Endothelial cell of umbilical vein (primary cell): ENCODE results near the gene MACROH2A2. TPM values are rescaled to one million over a fixed set of nuclear protein-coding genes. Genes with fewer than 3 reads are reported as not detected.

Experiments
- BruUV-seq: library from RNA; stranded (reverse); fragments of 400-500 nt; replicated peaks from 2 replicates; lab custom pipeline; 2021; lab: Mats Ljungman, UMichigan
- CTCF ChIA-PET: fragments of 300-600, 350-600 bp; sonication (Branson Sonifier 250); formaldehyde crosslinking; loops from one replicate; lab custom pipeline; 2021; ENCODE audit warnings: antibody characterized with exemption, inconsistent platforms; lab: Charles Lee
- POLR2A ChIA-PET: fragments of 300-600, 350-600 bp; sonication (Branson Sonifier 250); formaldehyde crosslinking; loops from one replicate; lab custom pipeline; 2021; ENCODE audit warnings: antibody characterized with exemption, inconsistent platforms; lab: Charles Lee
- DNase-seq: peaks from one replicate; pipeline ENCODE4 v3.0.0-alpha.2; 2011; ENCODE audit warnings: low read depth, low spot score
- FAIRE-seq: peaks from 2 replicates; lab custom pipeline; 2011; peaks lifted over from hg19 to GRCh38; lab: Jason Lieb, UNC
- H2AFZ ChIP-seq: 2 replicates; pipeline ENCODE4 v1.6.0; 2012; ENCODE audit warnings: low read depth, low read length, control low read depth, inconsistent platforms
- H3K27ac ChIP-seq: 2 replicates; pipeline ENCODE4 v1.5.1; 2011; ENCODE audit warnings: low read depth, mild to moderate bottlenecking, control low read depth, low read length, moderate library complexity; ENCODE audit not compliant: insufficient read depth
- H3K27me3 ChIP-seq, 2 experiments: 2 replicates each; pipeline versions ENCODE4 v1.6.0 to v1.6.1; 2011; ENCODE audit warnings: low read length in 2 of 2, mixed read lengths in 1 of 2; ENCODE audit not compliant: control insufficient read depth in 2 of 2, insufficient read depth in 2 of 2
- H3K36me3 ChIP-seq, 2 experiments: 2 replicates in 1 of 2; 3 replicates in 1 of 2; pipeline ENCODE4 v1.5.1; 2011; ENCODE audit warnings: low read length in 2 of 2, mild to moderate bottlenecking in 1 of 2, moderate library complexity in 1 of 2; ENCODE audit not compliant: control insufficient read depth in 2 of 2, insufficient read depth in 2 of 2; ENCODE audit errors: extremely low read depth in 1 of 2
- H3K4me1 ChIP-seq: 3 replicates; pipeline ENCODE4 v1.5.1; 2011; ENCODE audit warnings: mild to moderate bottlenecking, low read length; ENCODE audit not compliant: control insufficient read depth, insufficient read depth; ENCODE audit errors: extremely low read depth
- H3K4me2 ChIP-seq: 2 replicates; pipeline ENCODE4 v1.6.1; 2011; ENCODE audit warnings: low read length, control low read depth, mixed read lengths; ENCODE audit not compliant: insufficient read depth
- H3K4me3 ChIP-seq, 3 experiments: fragments of 200-600 bp in 1 of 3; sonication (generic), shearing (Covaris generic) in 1 of 3; replicated peaks in 1 of 3; 2 replicates each; pipeline ENCODE4 v1.5.1; 2011 to 2016; ENCODE audit warnings: control low read depth in 3 of 3, low read length in 3 of 3, mild to moderate bottlenecking in 2 of 3, inconsistent platforms in 1 of 3, low read depth in 1 of 3, moderate library complexity in 1 of 3; ENCODE audit not compliant: insufficient read depth in 1 of 3
- H3K79me2 ChIP-seq: 2 replicates; pipeline ENCODE4 v1.6.0; 2012; ENCODE audit warnings: low read length, inconsistent platforms; ENCODE audit not compliant: control insufficient read depth, insufficient read depth
- H3K9ac ChIP-seq: replicated peaks from 2 replicates; pipeline ENCODE3; 2011; ENCODE audit warnings: low read length, control low read depth; ENCODE audit not compliant: insufficient read depth; ENCODE audit errors: extremely low read depth
- H3K9me1 ChIP-seq: replicated peaks from 3 replicates; pipeline ENCODE4 v1.6.0; 2011; ENCODE audit warnings: mild to moderate bottlenecking, low read length; ENCODE audit not compliant: control insufficient read depth, insufficient read depth; ENCODE audit errors: extremely low read depth
- H3K9me3 ChIP-seq: replicated peaks from 2 replicates; pipeline ENCODE4 v1.5.1; 2012; ENCODE audit warnings: low read length, inconsistent platforms; ENCODE audit not compliant: control insufficient read depth, insufficient read depth
- H4K20me1 ChIP-seq: replicated peaks from 2 replicates; pipeline ENCODE3; 2011; ENCODE audit warnings: mild to moderate bottlenecking, low read length; ENCODE audit not compliant: control insufficient read depth, insufficient read depth; ENCODE audit errors: extremely low read depth
- CTCF ChIP-seq, 2 donors: IDR thresholded peaks; 1 replicate in 1 of 2; 2 replicates in 1 of 2; pipeline ENCODE4 v1.5.1; 2011; ENCODE audit warnings: low read length in 2 of 2, mild to moderate bottlenecking in 2 of 2, moderate library complexity in 2 of 2, control low read depth in 1 of 2, inconsistent platforms in 1 of 2, low read depth in 1 of 2; ENCODE audit not compliant: insufficient read depth in 1 of 2; ENCODE audit errors: extremely low read depth in 1 of 2
- EZH2 ChIP-seq: IDR thresholded peaks from 2 replicates; pipeline ENCODE4 v1.6.1; 2012; ENCODE audit warnings: borderline replicate concordance, low read depth, mild to moderate bottlenecking, moderate library complexity, low read length, inconsistent platforms; ENCODE audit not compliant: severe bottlenecking
- FOS ChIP-seq: IDR thresholded peaks from 2 replicates; pipeline ENCODE4 v1.6.1; 2011; ENCODE audit warnings: mild to moderate bottlenecking, low read length, moderate library complexity, borderline replicate concordance; ENCODE audit not compliant: insufficient read depth
- GATA2 ChIP-seq: IDR thresholded peaks from 2 replicates; pipeline ENCODE4 v1.7.0; 2011; ENCODE audit warnings: low read depth, mild to moderate bottlenecking, moderate library complexity, mixed read lengths, low read length; ENCODE audit not compliant: insufficient read length, insufficient read depth
- JUN ChIP-seq: IDR thresholded peaks from 2 replicates; pipeline ENCODE4 v1.6.1; 2011; ENCODE audit warnings: borderline replicate concordance, low read depth; ENCODE audit not compliant: insufficient read length, insufficient read depth
- MAX ChIP-seq: IDR thresholded peaks from 2 replicates; pipeline ENCODE4 v1.6.1; 2011; ENCODE audit not compliant: insufficient read depth, insufficient read length
- MYC ChIP-seq: IDR thresholded peaks from one replicate; pipeline ENCODE4 v1.6.1; 2011; ENCODE audit warnings: mild to moderate bottlenecking, low read depth, low read length
- POLR2A ChIP-seq: IDR thresholded peaks from 2 replicates; pipeline ENCODE4 v1.6.1; 2012; ENCODE audit warnings: low read depth, mild to moderate bottlenecking, control low read depth, low read length
- POLR2AphosphoS5 ChIP-seq: IDR thresholded peaks from 2 replicates; pipeline ENCODE4 v1.6.1; 2012; ENCODE audit warnings: low read depth, mild to moderate bottlenecking, control low read depth, low read length, moderate library complexity; ENCODE audit not compliant: insufficient read depth
- dilution Hi-C: fragments of 300-500 bp; cut with MboI; formaldehyde crosslinking; loops from one replicate; pipeline ENCODE4 v1.15.0; 2019; ENCODE audit warnings: low sequenced_read_pairs; ENCODE audit not compliant: extremely low pct_ligation_motif_present
- intact Hi-C: fragments of 100-400 bp; cut with micrococcal nuclease; formaldehyde crosslinking; loops from one replicate; pipeline ENCODE4 v1.10.0; 2022
- polyA plus RNA-seq, 4 experiments: library from polyadenylated mRNA; depleted of rRNA in 3 of 4; stranded (reverse) in 3 of 4; unstranded in 1 of 4; fragments of >200 nt; gene quantifications; 2 replicates each; pipeline versions ENCODE4 v1.2.1 to v1.2.3, GENCODE V29; 2011 to 2012; ENCODE audit warnings: missing spikeins in 1 of 4
- total RNA-seq: library from RNA; stranded (reverse); gene quantifications from 2 replicates; pipeline ENCODE4 v1.2.3, GENCODE V29; 2021

MACROH2A2 gene
- total and polyA plus RNA-seq, 2 donors (not counting 3 experiments of a cell fraction or from before 2014, with no cell fraction given) = 0.08 TPM; not detected in 1

- Histone ChIP-seq H2AFZ (no peak overlapping the region), H3K9me3 (no peaks in the 10 kb centered on the region), H3K4me2 (no peak overlapping the region), H3K4me3 (no peak overlapping the region), H3K9me1 (no peaks in the 10 kb centered on the region), H3K36me3 (no peaks in the 10 kb centered on the region), H3K27ac (no peak overlapping the region), H3K4me1 (no peaks in the 10 kb centered on the region), H3K27me3 (peaks cover 13 to 26% of the 10 kb centered on the region in 2 experiments), H3K9ac (no peak overlapping the region), H3K79me2 (no peaks in the 10 kb centered on the region), H4K20me1 (no peaks in the 10 kb centered on the region)
- TF ChIP-seq POLR2AphosphoS5 (no peak), MYC (no peak), GATA2 (no peak), EZH2 (no peak), POLR2A (no peak), FOS (no peak), MAX (no peak), JUN (no peak), CTCF (IDR thresholded peaks at IDR 0.05; ENCODE audit: extremely low read depth in 1 of 2, insufficient read depth in 1 of 2, low read depth in 1 of 2, low read length in 2 of 2) (no peak)
- BruUV-seq = no TSS peak
- CTCF ChIA-PET = no interaction called here
- POLR2A ChIA-PET = no interaction called here
- dilution Hi-C loops = no loop called here
- FAIRE-seq = no peak
- intact Hi-C loops = no loop called here
- no peak for DNase-seq
These were observed 19.9 kb upstream of the MACROH2A2 start for GRCh38 chr10:70032667-70033289.
